Measurements from ENCODE around the gene KRT13.

Gene KRT13

GRCh38 chr17:41505007-41505808 is at the start of gene KRT13:
Gene KRT13 (minus strand): TSS chr17:41505612. CDS start chr17:41505550, 62 bp downstream.
- DNase-seq (ENCODE audit: low spot score): no peak
- no peak for TF ChIP-seq CTCF (IDR thresholded peaks at IDR 0.05)
- no peak within 1 kb of the TSS for H3K4me3 ChIP-seq
- no peak within 1 kb of the TSS for H3K27ac ChIP-seq

- DNase-seq (ENCODE audit: low spot score): no peak
- H3K27ac ChIP-seq: no peak overlapping the region
- TF ChIP-seq CTCF (IDR thresholded peaks at IDR 0.05): no peak
- no peak overlapping the region for H3K4me3 ChIP-seq
Observed at GRCh38 chr17:41553987-41554680, 48.7 kb upstream of the KRT13 start.

- Histone ChIP-seq H3K4me3 (no peak overlapping the region), H3K27ac (no peak overlapping the region)
- no peak for DNase-seq (ENCODE audit: low spot score)
- TF ChIP-seq CTCF (IDR thresholded peaks at IDR 0.05): no peak
Observed at GRCh38 chr17:41553176-41553575, 47.8 kb upstream of the KRT13 start.

- no peak for DNase-seq (ENCODE audit: low spot score)
- TF ChIP-seq CTCF (IDR thresholded peaks at IDR 0.05): no peak
- Histone ChIP-seq H3K27ac (no peak overlapping the region), H3K4me3 (no peak overlapping the region)
Observed at GRCh38 chr17:41552455-41552854, 47.0 kb upstream of the KRT13 start.

- DNase-seq (ENCODE audit: low spot score): no peak
- Histone ChIP-seq H3K4me3 (no peak overlapping the region), H3K27ac (no peak overlapping the region)
- no peak for TF ChIP-seq CTCF (IDR thresholded peaks at IDR 0.05)
Observed at GRCh38 chr17:41551365-41551764, 46.0 kb upstream of the KRT13 start.

- Histone ChIP-seq H3K27ac (no peak overlapping the region), H3K4me3 (no peak overlapping the region)
- DNase-seq (ENCODE audit: low spot score): no peak
- TF ChIP-seq CTCF (IDR thresholded peaks at IDR 0.05): no peak
Observed at GRCh38 chr17:41549596-41550039, 44.2 kb upstream of the KRT13 start.

Data from coronary artery (tissue), 2 donors.